Measurements from ENCODE around the gene TNP2.

GRCh38 chr16:11276896-11277593 lies 7.9 kb upstream of the TNP2 start:
- no peak for TF ChIP-seq POLR2A (IDR thresholded peaks at IDR 0.05)
- TF ChIP-seq, protein P1, sequence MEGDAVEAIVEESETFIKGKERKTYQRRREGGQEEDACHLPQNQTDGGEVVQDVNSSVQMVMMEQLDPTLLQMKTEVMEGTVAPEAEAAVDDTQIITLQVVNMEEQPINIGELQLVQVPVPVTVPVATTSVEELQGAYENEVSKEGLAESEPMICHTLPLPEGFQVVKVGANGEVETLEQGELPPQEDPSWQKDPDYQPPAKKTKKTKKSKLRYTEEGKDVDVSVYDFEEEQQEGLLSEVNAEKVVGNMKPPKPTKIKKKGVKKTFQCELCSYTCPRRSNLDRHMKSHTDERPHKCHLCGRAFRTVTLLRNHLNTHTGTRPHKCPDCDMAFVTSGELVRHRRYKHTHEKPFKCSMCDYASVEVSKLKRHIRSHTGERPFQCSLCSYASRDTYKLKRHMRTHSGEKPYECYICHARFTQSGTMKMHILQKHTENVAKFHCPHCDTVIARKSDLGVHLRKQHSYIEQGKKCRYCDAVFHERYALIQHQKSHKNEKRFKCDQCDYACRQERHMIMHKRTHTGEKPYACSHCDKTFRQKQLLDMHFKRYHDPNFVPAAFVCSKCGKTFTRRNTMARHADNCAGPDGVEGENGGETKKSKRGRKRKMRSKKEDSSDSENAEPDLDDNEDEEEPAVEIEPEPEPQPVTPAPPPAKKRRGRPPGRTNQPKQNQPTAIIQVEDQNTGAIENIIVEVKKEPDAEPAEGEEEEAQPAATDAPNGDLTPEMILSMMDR (IDR thresholded peaks at IDR 0.05), result no peak
